PFSK-1 (cell line): ENCODE results near the gene KANSL2.

Experiments
- POLR2AphosphoS5 ChIP-seq: IDR thresholded peaks from 2 replicates; pipeline ENCODE4 v1.6.1; 2012; ENCODE audit warnings: low read depth, mild to moderate bottlenecking, control low read depth, low read length, moderate library complexity
- REST ChIP-seq, 2 experiments: IDR thresholded peaks; 2 replicates each; pipeline versions ENCODE4 v1.6.1 to v1.8.0; 2011 to 2012; ENCODE audit warnings: low read depth in 2 of 2, low read length in 2 of 2, control low read depth in 1 of 2, inconsistent platforms in 1 of 2, mild to moderate bottlenecking in 1 of 2, moderate library complexity in 1 of 2; ENCODE audit not compliant: insufficient read depth in 1 of 2

- TF ChIP-seq POLR2AphosphoS5, result no peak
- no peak for TF ChIP-seq REST (IDR thresholded peaks at IDR 0.05; ENCODE audit: insufficient read depth in 1 of 2, low read depth in 2 of 2, low read length in 2 of 2)
These were observed 52.5 kb downstream of the KANSL2 start for GRCh38 chr12:48629541-48629940.
